GM21723 (cell line): ENCODE data around the gene CAMK1D.

Experiments used
- ATAC-seq: cut with Tn5 transposase; IDR thresholded peaks from one replicate; pipeline ENCODE4 v1.9.1; 2021; ENCODE audit warnings: mild to moderate bottlenecking, moderate library complexity; ENCODE audit not compliant: unreplicated experiment

CAMK1D gene

DNA sequence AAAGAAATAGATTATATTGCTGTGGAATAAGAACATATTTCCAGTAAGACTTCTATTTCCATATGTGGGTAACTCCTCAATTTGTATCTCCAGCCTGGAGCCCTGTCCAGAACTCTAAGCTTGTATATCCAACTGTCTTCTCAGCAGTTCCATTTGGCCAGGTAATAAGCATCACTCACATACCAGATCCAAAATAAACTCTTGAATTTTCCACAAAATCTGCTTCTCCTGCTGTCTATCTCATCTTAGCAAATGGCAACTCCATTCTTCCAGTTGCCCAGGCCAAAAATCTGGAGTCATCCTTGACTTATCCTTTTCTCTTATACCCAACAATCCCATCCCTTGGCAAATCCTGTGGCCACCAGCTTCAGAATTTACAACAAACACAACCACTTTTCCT is 325.8 kb downstream of the CAMK1D start:
- no peak for ATAC-seq

DNA sequence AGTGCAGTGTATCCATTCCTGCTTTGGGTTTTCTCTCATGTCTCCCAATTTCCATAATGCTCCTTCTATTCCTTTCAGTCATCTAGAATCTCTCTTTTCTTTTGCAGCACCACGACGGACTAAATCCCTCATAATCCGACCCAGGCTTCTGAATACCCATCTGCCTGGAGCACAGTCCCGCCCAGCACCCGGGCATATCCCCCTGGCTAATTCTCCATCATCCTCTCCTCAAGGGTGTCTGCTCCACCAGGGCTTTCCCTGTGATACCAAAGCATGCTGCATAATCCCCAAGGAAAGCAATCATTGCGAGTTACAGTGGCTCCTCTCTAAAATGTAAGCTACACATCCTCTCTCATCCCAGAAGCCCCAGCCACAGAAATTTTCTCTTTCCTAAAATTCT is 330.3 kb downstream of the CAMK1D start:
- no peak for ATAC-seq

DNA sequence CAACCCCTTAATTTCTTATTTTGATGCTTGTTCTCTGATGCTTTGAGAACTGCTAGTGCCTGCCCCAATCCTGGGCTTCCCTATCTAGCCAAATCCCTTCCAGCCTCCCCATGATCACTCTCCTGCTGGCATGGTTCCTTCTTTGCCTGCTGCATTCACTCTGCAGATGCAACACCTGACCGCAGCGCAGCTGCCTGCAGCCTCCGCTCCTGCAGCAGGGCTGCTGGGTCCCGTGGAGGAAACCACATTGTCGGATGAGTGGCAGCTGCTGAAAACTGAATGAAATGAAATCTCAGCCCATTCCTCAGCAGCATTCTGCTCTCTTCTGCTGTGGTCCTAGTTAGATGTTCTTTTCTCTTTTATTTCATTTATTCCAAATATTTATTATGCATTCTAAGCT is 331.9 kb downstream of the CAMK1D start:
- no peak for ATAC-seq

DNA sequence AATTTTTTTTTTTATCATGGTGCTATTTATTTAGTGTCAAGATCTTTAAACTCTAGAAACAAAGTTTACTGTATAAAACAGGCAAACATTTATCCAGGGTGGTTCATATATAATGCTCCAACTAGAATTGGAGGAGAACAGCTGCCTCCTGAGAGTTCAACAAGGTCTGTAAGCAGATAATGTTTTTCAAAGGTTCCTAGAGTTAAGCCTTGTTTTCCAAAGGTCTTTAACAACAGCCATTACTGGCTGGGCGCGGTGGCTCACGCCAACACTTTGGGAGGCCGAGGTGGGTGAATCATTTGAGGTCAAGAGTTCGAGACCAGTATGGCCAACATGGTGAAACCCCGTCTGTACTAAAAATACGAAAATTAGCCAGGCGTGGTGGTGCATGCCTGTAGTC is 335.4 kb downstream of the CAMK1D start:
- no peak for ATAC-seq

DNA sequence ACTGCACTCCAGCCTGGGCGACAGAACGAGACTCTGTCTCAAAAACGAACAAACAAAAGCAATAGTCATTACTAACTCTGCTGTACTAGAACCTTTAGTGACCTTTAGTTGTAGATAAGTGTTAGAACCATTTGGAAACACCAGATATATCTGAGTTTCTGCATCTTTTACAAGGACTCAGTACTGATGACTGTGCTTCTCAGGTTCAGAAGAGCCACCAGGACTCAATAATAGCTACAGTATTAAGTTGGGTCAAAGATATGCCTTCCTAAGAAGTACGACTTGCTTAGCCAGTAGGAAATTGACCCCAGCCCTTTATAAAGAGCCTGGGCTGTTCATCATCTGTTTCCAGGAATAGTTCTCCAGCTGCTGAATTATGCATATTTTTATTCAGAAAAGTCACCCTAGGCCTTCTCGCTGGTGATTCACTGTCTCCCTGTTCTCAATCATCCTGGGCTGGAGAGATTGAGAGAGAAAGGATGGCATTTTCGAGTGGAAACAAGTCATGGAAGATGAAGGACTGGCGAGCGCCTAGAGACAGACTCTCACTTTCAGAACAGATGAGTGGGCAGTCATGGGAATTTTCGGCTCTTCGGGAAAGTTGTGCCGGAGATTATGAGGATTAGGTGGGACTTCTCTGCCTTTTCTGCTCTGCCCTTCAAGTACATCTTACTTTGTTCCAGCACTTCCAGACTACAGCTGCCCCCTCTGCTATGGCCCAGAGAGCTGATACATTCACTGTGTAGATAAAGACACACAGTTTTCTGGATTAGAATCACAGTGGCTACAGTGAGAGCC is 336.1 kb downstream of the CAMK1D start:
- ATAC-seq: no peak

DNA sequence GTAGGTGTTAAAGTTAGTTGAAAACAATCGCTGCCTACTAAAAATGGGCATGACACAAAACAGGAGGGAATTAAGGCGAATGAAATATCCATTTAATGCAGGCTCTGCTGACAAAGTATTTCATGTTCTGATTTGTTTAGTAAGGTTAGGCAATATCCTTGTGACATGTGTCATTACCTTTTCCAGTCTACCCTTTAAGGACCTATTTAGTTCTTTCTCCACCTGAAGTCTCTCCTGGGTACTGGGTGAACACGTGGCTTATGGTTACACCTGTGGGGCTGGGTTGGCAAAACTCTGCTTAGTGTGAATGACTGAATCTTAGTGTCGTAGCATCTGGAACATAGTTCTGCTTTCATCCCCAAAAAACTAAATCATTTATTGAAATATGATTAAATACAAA is 338.6 kb downstream of the CAMK1D start:
- no peak for ATAC-seq

DNA sequence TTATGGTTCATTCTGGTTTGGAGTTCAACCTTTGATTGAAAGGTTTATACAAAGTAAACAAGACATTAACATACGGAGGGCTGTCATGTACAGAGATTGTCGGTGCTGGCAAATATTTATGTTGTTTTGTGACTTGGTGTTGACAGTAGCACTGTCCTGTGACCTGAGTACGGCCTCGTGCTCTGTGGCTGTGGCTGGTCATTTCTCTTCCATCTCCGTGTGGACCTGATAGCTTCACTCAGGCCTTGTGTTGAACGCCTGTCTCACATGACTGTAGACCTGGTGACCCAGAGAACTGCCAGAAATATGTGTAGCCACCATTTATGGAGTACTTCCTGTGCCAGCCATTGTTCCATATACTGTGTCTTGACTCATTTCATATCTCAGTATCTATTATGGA is 340.5 kb downstream of the CAMK1D start:
- ATAC-seq: no peak

DNA sequence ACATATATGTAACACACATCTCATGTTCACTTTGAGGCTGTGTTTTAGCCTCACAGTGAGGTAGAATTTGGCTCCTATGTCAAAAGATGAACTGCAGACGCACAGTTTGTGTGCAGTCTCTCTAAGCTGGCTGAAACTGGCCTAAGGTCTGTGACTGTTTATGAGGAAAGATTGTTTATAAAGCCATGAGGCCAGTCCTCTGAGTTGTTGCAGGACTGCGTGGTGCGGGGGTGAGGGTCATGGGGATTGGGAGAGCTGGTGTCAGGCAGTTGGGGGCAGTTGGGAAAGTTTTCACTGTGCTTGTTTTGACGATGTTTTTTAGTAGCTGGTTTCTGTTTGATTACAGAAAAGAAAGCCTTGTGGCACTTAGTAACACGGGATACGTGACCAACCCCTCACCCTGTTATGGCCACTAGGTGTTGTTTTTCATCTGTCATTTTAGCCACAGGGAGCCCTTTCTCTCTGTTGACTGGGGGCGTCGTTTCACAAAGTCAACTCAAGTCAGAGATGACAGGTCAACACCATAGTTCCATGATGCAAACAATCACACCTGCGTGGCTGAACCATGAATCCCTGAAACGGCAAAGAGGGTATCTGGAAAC is 341.3 kb downstream of the CAMK1D start:
- ATAC-seq: no peak

DNA sequence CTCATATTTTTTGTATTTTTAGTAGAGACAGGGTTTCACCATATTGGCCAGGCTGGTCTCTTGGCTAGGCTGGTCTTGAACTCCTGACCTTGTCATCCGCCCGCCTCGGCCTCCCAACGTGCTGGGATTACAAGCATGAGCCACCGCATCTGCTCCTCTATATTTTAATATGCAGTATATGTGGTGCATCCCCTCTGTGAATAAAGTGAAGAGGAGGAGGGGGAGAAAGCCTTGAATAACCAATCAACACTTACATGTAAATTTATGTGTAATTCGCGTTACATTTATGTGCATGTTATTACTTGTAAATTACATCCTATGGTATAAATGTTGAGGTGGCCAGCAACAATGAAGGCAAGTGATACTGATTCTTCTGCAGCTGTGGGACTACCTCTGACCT is 342.2 kb downstream of the CAMK1D start:
- no peak for ATAC-seq

DNA sequence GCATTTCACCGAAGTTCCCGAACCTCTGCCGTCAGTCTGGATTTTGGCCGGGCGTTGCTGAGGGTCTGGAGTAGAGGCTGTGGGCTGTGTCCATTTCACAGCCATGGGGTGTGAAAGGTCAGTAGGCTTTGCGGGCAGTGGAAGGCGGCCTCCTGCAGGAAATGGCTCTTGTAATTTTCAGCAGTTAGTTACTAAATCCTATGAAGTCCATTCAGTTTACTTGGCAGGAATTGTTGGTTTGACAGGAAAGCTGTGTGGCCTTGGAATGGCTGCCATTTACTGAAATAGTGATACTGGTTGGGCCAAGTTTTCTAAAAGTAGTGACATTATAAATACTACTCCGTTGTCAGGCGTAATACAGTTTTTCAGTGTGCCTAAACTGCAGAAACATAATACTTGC is 348.4 kb downstream of the CAMK1D start:
- no peak for ATAC-seq

DNA sequence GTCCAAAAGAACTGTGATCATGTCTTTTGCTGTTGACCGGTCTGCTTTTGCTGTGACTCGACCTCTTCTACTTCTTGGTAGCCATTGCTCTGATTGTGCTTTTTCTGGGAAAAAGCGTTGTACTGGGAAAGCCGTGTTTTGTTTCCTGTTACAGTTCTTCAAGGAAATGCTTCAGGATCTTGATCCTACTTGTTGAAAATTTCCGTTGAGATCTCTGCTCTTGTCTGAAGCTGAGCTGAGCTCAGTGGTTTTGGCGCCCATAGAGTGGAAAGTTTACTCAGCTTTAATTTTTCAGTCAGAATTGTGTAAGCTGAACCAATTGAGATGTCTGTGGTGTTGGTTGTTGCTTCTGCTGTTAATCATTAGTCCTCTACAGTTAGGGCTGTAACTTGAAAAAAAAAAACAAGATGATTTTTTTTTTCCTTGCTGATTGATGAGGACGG is 349.9 kb downstream of the CAMK1D start:
- ATAC-seq: no peak

DNA sequence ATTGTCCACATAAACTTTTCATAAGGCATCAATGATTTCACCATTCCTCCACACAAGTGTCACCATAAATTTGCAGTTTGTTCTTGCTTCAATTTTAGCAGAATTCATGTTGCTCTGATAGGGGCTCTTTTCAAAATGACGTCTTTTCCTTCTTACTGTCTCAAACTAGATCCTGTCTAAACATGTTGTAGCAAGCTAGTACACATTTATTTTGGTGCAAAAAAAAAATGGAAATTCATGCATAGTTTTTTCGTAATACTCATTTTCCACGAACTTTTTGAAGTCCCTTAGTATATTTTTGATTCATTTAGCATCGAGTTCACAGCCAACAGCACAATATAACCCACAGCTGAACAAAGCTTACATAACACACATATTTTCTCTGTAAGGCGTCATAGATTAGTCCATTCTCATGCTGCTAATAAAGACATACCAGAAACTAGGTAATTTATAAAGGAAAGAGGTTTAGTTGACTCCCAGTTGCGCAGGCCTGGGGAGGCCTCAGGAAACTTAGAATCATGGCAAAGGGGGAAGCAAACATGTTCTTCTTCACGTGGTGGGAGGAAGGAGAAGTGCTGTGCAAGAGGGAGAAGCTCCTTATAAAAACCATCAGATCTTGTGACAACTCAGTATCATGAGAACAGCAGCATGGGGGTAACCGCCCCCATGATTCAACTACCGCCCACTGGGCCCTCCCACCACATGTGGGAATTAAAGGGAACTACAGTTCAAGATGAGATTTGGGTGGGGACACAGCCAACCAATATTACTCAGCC is 350.6 kb downstream of the CAMK1D start:
- no peak for ATAC-seq

DNA sequence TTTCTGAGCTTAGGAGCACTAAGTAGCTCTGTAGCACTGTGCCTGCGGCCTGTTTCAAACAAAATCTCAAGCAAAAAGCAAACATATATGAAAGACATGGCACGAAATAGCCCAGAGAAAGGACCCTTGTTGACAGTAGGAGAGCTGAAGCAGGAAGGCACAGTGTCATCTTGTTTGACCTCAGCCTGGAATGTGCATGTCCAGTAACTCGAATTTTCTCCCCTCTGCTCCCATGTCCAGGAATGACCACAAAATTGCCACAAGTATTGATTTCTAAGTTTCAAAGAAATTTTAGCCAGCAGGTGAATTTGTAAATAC is 351.2 kb downstream of the CAMK1D start:
- ATAC-seq: no peak

DNA sequence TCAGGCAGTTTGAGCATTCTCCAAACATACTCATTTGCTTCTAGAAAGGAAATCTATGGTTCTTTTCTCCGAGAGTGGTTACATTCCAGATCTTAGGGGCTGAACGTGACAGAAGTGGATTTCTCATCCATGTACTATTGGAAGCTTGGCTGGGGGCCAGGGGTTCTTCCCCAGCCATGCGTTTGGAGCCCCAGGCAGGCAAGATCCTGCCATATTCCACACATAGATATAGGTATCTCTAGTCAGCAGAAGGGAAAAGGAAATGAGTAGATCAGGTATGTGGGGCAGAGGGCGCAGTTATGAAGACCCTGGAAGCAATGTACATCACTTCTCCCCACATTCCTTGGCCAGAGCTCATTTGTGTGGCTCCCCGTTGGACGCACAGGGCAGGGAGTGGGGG is 352.3 kb downstream of the CAMK1D start:
- ATAC-seq: no peak

DNA sequence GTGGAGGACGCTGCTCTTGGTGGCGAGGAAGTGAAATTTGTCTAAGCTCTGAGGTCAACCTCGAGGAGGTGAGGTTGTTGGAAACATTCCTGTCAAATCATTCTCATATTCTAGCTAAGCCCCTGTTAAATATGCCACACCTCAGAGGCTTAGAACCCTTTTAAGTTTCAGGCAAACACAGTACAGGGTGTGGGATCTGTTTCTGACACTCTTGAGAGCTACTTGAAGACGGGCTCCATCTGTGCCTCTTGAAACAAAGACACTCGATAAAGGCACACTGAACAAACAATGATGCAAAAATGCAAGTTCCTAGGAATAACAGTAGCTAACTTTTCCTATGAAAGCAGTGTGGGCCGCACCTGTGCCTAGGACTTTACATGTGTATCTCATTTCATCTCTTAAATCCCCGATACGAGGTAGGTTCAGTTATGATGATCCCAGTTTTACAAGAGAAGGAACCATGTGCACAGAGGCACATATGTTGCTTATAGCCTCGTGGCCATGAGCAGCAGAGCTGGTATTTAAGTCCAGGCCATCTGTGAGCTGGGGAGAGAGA is 352.9 kb downstream of the CAMK1D start:
- no peak for ATAC-seq

DNA sequence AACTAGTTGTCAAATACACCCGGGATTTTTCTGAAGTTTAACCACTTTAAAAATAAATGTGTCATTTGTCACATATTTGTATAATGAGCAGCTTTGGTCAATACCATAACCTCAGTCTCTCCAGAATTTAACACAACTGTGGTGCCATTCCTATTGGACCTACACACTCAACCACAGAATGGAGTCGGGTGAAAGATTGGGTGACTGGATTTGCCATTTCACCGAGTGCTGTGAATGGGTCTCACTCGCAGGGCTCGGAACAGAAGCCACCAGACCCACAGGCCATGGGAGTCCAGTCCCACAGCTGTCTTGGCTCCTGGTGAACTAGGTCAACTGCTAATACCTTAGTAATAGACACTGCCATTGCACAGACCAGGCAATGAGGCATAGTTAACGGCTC is 353.8 kb downstream of the CAMK1D start:
- no peak for ATAC-seq

DNA sequence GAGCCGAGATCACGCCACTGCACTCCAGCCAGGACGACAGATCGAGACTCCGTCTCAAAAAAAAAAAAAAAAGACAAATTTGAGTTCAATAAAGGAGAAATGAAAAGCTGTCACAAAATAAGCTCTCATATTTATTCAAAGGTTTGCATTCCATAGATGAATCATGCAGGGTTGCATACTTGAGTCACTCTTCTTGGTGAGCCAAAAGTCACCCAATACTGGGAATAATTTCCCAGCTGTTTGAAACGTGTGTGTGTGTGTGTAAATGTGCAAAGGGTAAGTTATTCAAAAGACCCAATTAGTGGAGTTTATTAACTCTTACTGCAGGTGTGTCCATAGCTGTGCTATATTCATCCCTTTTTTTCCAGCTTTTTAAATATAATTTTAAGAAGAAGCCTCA is 354.5 kb downstream of the CAMK1D start:
- no peak for ATAC-seq

DNA sequence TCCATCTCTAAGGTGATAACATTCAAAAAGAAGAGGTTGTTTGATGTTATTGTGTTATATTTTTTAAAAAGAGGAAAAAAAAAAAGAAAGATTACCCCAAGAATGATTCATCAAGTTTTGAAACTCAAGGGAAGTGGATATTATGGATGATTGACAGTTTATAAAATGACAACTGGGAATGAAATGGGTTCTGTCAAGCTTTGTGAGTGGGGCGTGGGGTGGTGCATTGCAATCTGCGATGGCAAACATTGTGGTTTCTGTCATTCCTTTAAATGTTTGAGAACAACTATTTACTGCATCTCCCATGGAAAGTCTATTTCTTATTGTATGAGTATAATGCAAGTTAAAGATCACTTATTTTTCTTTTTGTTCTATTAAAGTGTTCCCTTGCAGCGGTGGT is 355.1 kb downstream of the CAMK1D start:
- ATAC-seq: no peak

DNA sequence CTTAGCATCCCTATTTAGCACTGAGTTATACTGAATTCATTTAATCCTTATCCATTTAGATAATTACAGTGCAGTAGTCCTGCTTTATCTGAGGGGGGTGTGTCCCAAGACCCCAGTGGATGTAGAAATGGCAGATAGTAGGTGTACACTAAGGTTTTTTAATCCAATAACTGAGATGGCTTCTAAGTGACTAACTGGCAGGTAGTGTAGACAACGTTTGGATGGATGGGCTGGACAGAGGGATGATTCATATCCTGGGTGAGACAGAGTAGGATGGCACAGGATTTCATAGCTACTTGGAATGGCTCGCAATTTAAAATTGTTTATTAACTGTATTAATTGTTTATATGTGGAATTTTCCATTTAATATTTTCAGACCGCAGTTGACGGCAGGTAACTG is 356.6 kb downstream of the CAMK1D start:
- ATAC-seq: no peak

DNA sequence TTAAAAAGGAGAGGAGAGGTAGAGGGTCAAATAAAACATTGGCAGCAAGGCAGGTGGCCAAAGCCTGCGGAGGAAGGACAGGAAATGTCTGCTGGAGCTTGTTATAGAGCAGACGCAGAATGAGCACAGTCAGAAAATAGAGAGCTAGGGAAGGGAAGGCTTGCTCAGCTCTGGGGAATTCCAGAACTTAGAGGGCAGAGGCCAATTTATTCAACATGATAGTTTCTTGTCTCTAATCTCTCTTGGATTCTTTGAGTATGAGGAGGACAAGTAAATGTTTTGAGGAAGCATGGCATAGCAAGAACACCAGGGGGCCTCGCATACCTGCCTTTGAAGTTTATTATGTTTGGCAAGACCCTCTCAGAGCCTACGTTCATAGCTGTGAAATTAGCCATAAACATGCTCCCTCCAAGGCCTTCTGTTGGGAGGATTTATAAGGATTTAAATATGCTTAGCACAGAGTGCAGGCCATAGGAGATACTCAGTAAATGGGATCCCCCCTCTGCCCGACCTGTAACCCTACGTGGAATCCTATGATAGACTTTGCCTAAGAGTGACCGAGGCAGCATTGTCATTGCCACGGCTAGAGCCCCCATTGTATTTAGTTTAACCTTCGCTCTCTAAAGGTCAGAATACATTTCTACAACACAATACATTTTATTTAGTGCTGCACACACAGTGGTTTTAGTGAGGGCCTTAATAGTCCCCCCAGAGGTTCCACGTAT is 358.3 kb downstream of the CAMK1D start:
- ATAC-seq: no peak

DNA sequence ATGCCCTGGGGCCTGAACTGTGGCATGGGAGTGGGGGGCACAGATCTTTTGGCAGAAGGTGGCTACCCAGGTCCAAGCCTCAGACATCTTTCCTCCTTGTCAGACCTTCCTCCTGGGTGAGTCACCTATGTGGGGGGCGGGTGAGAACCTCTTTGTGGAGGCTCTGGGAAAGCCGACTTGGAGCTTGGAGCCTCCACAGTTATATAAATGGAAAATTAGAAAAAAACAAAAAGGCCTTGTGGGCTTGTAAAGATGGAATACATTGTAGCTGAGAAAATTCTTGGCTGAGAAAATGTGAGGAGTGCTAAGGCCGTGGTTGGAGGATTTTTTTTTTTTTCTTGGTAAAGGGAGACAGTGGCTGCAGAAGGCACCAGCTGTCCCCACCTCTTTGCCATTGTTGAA is 359.7 kb downstream of the CAMK1D start:
- no peak for ATAC-seq
